ENCODE data around the gene FAM131A. TPM values are rescaled to one million over a fixed set of nuclear protein-coding genes. Genes with fewer than 3 reads are reported as not detected.

FAM131A gene
- total and polyA plus RNA-seq, 2 of the 4 experiments (the other 2 are of a cell fraction): 10.8 to 19.5 TPM

DNA sequence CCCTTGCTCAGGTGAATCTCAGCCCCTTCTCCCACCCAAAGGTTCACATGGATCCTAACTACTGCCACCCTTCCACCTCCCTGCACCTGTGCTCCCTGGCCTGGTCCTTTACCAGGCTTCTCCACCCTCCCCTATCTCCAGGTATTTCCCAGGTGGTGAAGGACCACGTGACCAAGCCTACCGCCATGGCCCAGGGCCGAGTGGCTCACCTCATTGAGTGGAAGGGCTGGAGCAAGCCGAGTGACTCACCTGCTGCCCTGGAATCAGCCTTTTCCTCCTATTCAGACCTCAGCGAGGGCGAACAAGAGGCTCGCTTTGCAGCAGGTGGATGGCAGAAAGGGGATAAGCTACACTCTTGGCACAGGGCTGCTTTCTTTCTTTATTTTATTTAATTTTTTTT, 4.5 kb downstream of the FAM131A start:
- H3K14ac ChIP-seq (replicated peaks; ENCODE audit: low read depth, low read length): no peak overlapping the region
- BruUV-seq (replicated peaks): no TSS peak
- POLR2A ChIA-PET (ENCODE audit: unreplicated experiment): no interaction called here

More for the DNA sequence above, 4.5 kb downstream of the FAM131A start:
- no peak overlapping the region for H4K8ac ChIP-seq (ENCODE audit: low read depth in 2 of 2, low read length in 2 of 2)
- no peak overlapping the region for H4K5ac ChIP-seq (ENCODE audit: low read depth, low read length)
- H2AFZ ChIP-seq (replicated peaks; ENCODE audit: low read length, poor library complexity): no peak overlapping the region
- H3K27me3 ChIP-seq (ENCODE audit: control insufficient read depth, insufficient read depth, low read length): no peaks in the 10 kb centered on the region
- peaks cover 24% of the 10 kb centered on the region for H3K36me3 ChIP-seq (ENCODE audit: control insufficient read depth, insufficient read depth, low read length)
- H2AK9ac ChIP-seq (replicated peaks; ENCODE audit: low read depth, low read length, poor library complexity): no peak overlapping the region
- CTCF ChIA-PET: no interaction called here
- H3K79me1 ChIP-seq (ENCODE audit: low read depth in 1 of 2, low read length in 2 of 2): peaks cover 18 to 59% of the 10 kb centered on the region in 2 experiments; a peak in 3 of 4 replicates
- DNase-seq: no peak
- H2BK120ac ChIP-seq (ENCODE audit: low read depth, low read length): no peak overlapping the region
- intact Hi-C loops (cut with micrococcal nuclease): loop anchor here (10.0 kb wide), 1 partner anchor 1433 kb away; no protein-coding TSS in a partner anchor
- H3K4ac ChIP-seq (ENCODE audit: low read depth, low read length): no peak overlapping the region
- H3K56ac ChIP-seq (ENCODE audit: extremely low read depth, insufficient read depth, low read length): no peak overlapping the region
- no peak overlapping the region for H2BK5ac ChIP-seq (ENCODE audit: low read depth, low read length, poor library complexity, severe bottlenecking)
- TF ChIP-seq MXI1 (IDR thresholded peaks at IDR 0.05; ENCODE audit: borderline replicate concordance, low read depth, low read length) (no peak), RCOR1 (IDR thresholded peaks at IDR 0.05; ENCODE audit: insufficient replicate concordance, low read length) (no peak), SMC3 (IDR thresholded peaks at IDR 0.05; ENCODE audit: low read depth, low read length) (no peak), FOS (IDR thresholded peaks at IDR 0.05; ENCODE audit: low read depth, low read length) (no peak), RAD21 (IDR thresholded peaks at IDR 0.05; ENCODE audit: low read length) (no peak), NFE2L2 (IDR thresholded peaks at IDR 0.05; ENCODE audit: low read depth, low read length) (no peak), POLR2A (IDR thresholded peaks at IDR 0.05; ENCODE audit: low read depth, low read length) (no peak), BHLHE40 (IDR thresholded peaks at IDR 0.05; ENCODE audit: low read depth, low read length) (no peak), MAFK (IDR thresholded peaks at IDR 0.05; ENCODE audit: low read depth, low read length) (no peak), USF2 (IDR thresholded peaks at IDR 0.05; ENCODE audit: low read depth, low read length) (no peak), RFX5 (IDR thresholded peaks at IDR 0.05; ENCODE audit: low read depth, low read length) (no peak)
- TF ChIP-seq, protein P1, sequence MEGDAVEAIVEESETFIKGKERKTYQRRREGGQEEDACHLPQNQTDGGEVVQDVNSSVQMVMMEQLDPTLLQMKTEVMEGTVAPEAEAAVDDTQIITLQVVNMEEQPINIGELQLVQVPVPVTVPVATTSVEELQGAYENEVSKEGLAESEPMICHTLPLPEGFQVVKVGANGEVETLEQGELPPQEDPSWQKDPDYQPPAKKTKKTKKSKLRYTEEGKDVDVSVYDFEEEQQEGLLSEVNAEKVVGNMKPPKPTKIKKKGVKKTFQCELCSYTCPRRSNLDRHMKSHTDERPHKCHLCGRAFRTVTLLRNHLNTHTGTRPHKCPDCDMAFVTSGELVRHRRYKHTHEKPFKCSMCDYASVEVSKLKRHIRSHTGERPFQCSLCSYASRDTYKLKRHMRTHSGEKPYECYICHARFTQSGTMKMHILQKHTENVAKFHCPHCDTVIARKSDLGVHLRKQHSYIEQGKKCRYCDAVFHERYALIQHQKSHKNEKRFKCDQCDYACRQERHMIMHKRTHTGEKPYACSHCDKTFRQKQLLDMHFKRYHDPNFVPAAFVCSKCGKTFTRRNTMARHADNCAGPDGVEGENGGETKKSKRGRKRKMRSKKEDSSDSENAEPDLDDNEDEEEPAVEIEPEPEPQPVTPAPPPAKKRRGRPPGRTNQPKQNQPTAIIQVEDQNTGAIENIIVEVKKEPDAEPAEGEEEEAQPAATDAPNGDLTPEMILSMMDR (conservative IDR thresholded peaks at IDR 0.05; ENCODE audit: low read depth, low read length): no peak
- TF ChIP-seq, protein P2, sequence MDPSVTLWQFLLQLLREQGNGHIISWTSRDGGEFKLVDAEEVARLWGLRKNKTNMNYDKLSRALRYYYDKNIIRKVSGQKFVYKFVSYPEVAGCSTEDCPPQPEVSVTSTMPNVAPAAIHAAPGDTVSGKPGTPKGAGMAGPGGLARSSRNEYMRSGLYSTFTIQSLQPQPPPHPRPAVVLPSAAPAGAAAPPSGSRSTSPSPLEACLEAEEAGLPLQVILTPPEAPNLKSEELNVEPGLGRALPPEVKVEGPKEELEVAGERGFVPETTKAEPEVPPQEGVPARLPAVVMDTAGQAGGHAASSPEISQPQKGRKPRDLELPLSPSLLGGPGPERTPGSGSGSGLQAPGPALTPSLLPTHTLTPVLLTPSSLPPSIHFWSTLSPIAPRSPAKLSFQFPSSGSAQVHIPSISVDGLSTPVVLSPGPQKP (IDR thresholded peaks at IDR 0.05; ENCODE audit: borderline replicate concordance, low read depth, low read length): no peak
- in situ Hi-C loops (cut with MboI; ENCODE audit: low sequenced_read_pairs): no loop called here
- dilution Hi-C loops (cut with HindIII; ENCODE audit: low sequenced_read_pairs, unreplicated experiment): no loop called here
- peaks cover 17% of the 10 kb centered on the region; the same call in 1 of the 2 replicates for H4K20me1 ChIP-seq (ENCODE audit: insufficient read depth, low read length)
- peaks cover 25% of the 10 kb centered on the region for H3K9me1 ChIP-seq (ENCODE audit: insufficient read depth, low read length)
- WGBS, 2 experiments (ENCODE audit: extremely low coverage in 2 of 2, insufficient read length in 1 of 2): 100% methylated on average over 3 of the region's 7 CpGs; no CpG with 5 or more reads in 1 of the 2 experiments
- H3K23ac ChIP-seq (ENCODE audit: low read depth, low read length): no peak overlapping the region
- no peak overlapping the region for H3K27ac ChIP-seq (ENCODE audit: insufficient read depth, low read length)
- peaks cover 35% of the 10 kb centered on the region for H3K4me1 ChIP-seq (ENCODE audit: control insufficient read depth, insufficient read depth, low read length)
- ATAC-seq (ENCODE audit: low read depth): no peak
- no peak overlapping the region for H2AK5ac ChIP-seq (ENCODE audit: low read depth, low read length)
- H2BK15ac ChIP-seq (ENCODE audit: low read depth, low read length): no peak overlapping the region
- H4K91ac ChIP-seq (ENCODE audit: insufficient read depth, low read depth, low read length): no peak overlapping the region
- no peak overlapping the region for H3K4me3 ChIP-seq (ENCODE audit: insufficient read depth, low read depth, low read length)
- no peak overlapping the region for H2BK20ac ChIP-seq (ENCODE audit: low read depth, low read length)
- no peak overlapping the region for H3K18ac ChIP-seq (ENCODE audit: low read depth, low read length)
- H3K9me3 ChIP-seq (ENCODE audit: control insufficient read depth, insufficient read depth, low read length): no peaks in the 10 kb centered on the region
- no peak overlapping the region for H3K9ac ChIP-seq (ENCODE audit: low read depth, low read length)
- H3K4me2 ChIP-seq (ENCODE audit: low read depth, low read length): no peak overlapping the region

Data from IMR-90 (cell line).